K562 (cell line): Measurements from ENCODE around the gene NOPCHAP1. TPM values are rescaled to one million over a fixed set of nuclear protein-coding genes. Genes with fewer than 3 reads are reported as not detected.
A peak's percentile ranks its signal among the peaks of the same experiment; 100 is the strongest.

Source experiments
- ATAC-seq: fragments of 200-7000 bp; cut with Tn5 transposase; 3 replicates; pipeline ENCODE4 v1.9.1; 2020; ENCODE audit warnings: moderate library complexity
- BruUV-seq: library from RNA; stranded (reverse); fragments of 400-500 nt; replicated peaks from 2 replicates; lab custom pipeline; 2021; lab: Mats Ljungman, UMichigan
- CTCF ChIA-PET: fragments of 300-600 bp; formaldehyde crosslinking; extraction: SDS; loops from one replicate; lab custom pipeline; 2021; ENCODE audit warnings: low intra/inter-chr PET ratio; lab: Yijun Ruan, JAX
- POLR2A ChIA-PET: fragments of 300-600, 350-650 bp; sonication (Branson Sonifier 250); formaldehyde crosslinking; extraction: SDS; loops from one replicate; lab custom pipeline; 2021; ENCODE audit warnings: antibody characterized with exemption, inconsistent platforms; lab: Yijun Ruan, JAX
- DNase-seq, 4 experiments: peaks; one replicate each; pipeline versions ENCODE4 v3.0.0 to v3.0.0-alpha.2; 2011 to 2018; ENCODE audit warnings: low spot score in 3 of 4, mixed read lengths in 3 of 4; ENCODE audit errors: extremely low read depth in 1 of 4
- FAIRE-seq: peaks from 2 replicates; lab custom pipeline; 2011; peaks lifted over from hg19 to GRCh38; lab: Jason Lieb, UNC
- H2AFZ ChIP-seq: 2 replicates; pipeline ENCODE4 v1.6.0; 2011; ENCODE audit warnings: low read depth, low read length, control low read depth, inconsistent platforms
- H3K27ac ChIP-seq: fragments of 200-600 bp; 3 replicates; pipeline ENCODE4 v1.8.0; 2011; ENCODE audit warnings: low read depth, mild to moderate bottlenecking, control low read depth, inconsistent platforms, low read length, moderate library complexity, mixed read lengths; ENCODE audit errors: extremely low read depth
- H3K27me3 ChIP-seq, 2 experiments: fragments of 300-600 bp in 1 of 2; 2 replicates in 1 of 2; 3 replicates in 1 of 2; pipeline versions ENCODE4 v1.6.0 to v1.8.0; 2011; ENCODE audit warnings: inconsistent platforms in 2 of 2, low read length in 2 of 2, mild to moderate bottlenecking in 1 of 2, mixed read lengths in 1 of 2, moderate library complexity in 1 of 2; ENCODE audit not compliant: control insufficient read depth in 2 of 2, insufficient read depth in 2 of 2
- H3K36me3 ChIP-seq: fragments of 300-600 bp; 3 replicates; pipeline ENCODE4 v1.8.0; 2011; ENCODE audit warnings: mild to moderate bottlenecking, low read length, inconsistent platforms; ENCODE audit not compliant: control insufficient read depth, insufficient read depth
- H3K4me1 ChIP-seq, 2 experiments: fragments of 200-600 bp in 1 of 2; replicated peaks in 1 of 2; 2 replicates in 1 of 2; 3 replicates in 1 of 2; pipeline versions ENCODE4 v1.5.1 to v1.8.0; 2011; ENCODE audit warnings: inconsistent platforms in 2 of 2, low read length in 2 of 2, mild to moderate bottlenecking in 1 of 2, mixed read lengths in 1 of 2, moderate library complexity in 1 of 2; ENCODE audit not compliant: control insufficient read depth in 2 of 2, insufficient read depth in 2 of 2
- H3K4me2 ChIP-seq: 2 replicates; pipeline ENCODE4 v1.6.1; 2011; ENCODE audit warnings: low read length, control low read depth, inconsistent platforms, mixed read lengths; ENCODE audit not compliant: insufficient read depth
- H3K4me3 ChIP-seq: fragments of 200-600 bp; sonication (generic), shearing (Covaris generic); 2 replicates; pipeline ENCODE4 v1.5.1; 2016; ENCODE audit warnings: control low read depth, inconsistent platforms
- H3K79me2 ChIP-seq: fragments of 200-600 bp; 3 replicates; pipeline ENCODE4 v1.8.0; 2011; ENCODE audit warnings: low read length, inconsistent platforms; ENCODE audit not compliant: control insufficient read depth, insufficient read depth
- H3K9ac ChIP-seq, 2 experiments: 2 replicates each; pipeline versions ENCODE4 v1.6.0 to v1.6.1; 2011; ENCODE audit warnings: low read depth in 2 of 2, low read length in 2 of 2, control low read depth in 1 of 2, inconsistent platforms in 1 of 2, mild to moderate bottlenecking in 1 of 2, mixed read lengths in 1 of 2; ENCODE audit not compliant: insufficient read depth in 1 of 2
- H3K9me1 ChIP-seq: one replicate; pipeline ENCODE4 v1.6.0; 2011; ENCODE audit warnings: inconsistent platforms, mild to moderate bottlenecking, low read length, moderate library complexity; ENCODE audit not compliant: control insufficient read depth, insufficient read depth
- H3K9me3 ChIP-seq: replicated peaks from 2 replicates; pipeline ENCODE4 v1.5.1; 2011; ENCODE audit warnings: low read depth, low read length, inconsistent platforms; ENCODE audit not compliant: control insufficient read depth, insufficient read depth
- H4K20me1 ChIP-seq: replicated peaks from 2 replicates; pipeline ENCODE4 v1.6.1; 2011; ENCODE audit warnings: low read length, inconsistent platforms, mixed read lengths; ENCODE audit not compliant: control insufficient read depth, insufficient read depth
- CBX2 ChIP-seq: fragments of 200-600 bp; sonication (generic); IDR thresholded peaks from one replicate; pipeline ENCODE4 v1.6.1; 2012; ENCODE audit warnings: mild to moderate bottlenecking, low read length, inconsistent platforms; ENCODE audit not compliant: insufficient read depth, poor library complexity, severe bottlenecking
- RBM17 ChIP-seq: fragments of 200-400 bp; formaldehyde crosslinking; IDR thresholded peaks from 2 replicates; pipeline ENCODE4 v1.6.1; 2017; ENCODE audit warnings: low read depth, mild to moderate bottlenecking, low read length, borderline replicate concordance
- SPI1 ChIP-seq: IDR thresholded peaks from 2 replicates; pipeline ENCODE4 v1.6.1; 2011; ENCODE audit warnings: low read depth, low read length, control low read depth, borderline replicate concordance
- TCF3 ChIP-seq: sonication (generic); formaldehyde crosslinking; IDR thresholded peaks from 2 replicates; pipeline ENCODE4 v1.4.0; 2020; ENCODE audit warnings: mild to moderate bottlenecking, missing genetic modification reagents
- ZBTB11 ChIP-seq, 3 experiments: fragments of 200-800 bp in 1 of 3; fragments of 250-450 bp in 1 of 3; fragments of 450-650 bp in 1 of 3; sonication (Bioruptor Pico) in 1 of 3; sonication (Bioruptor generic) in 1 of 3; formaldehyde crosslinking in 1 of 3; IDR thresholded peaks; 2 replicates each; pipeline versions ENCODE4 v1.6.1 to v1.8.0; 2016 to 2022; ENCODE audit warnings: mild to moderate bottlenecking in 2 of 3, missing genetic modification characterization in 2 of 3, missing compliant biosample characterization in 1 of 3, moderate library complexity in 1 of 3
- WGBS: fragments of 100-300 bp; shearing (Covaris generic); methylation state at CpG from one replicate; pipeline ENCODE4 v1.1.6; 2016; ENCODE audit warnings: low coverage, mixed read lengths; ENCODE audit not compliant: insufficient coverage; ENCODE audit errors: missing lambda C conversion rate; 5-methylcytosine and 5-hydroxymethylcytosine counted together
- in situ Hi-C: fragments of 300-500 bp; cut with MboI; formaldehyde crosslinking; loops from 4 replicates; pipeline ENCODE4 v1.15.0; 2018; ENCODE audit warnings: inconsistent platforms, mixed read lengths
- intact Hi-C: fragments of 100-400 bp; cut with micrococcal nuclease; formaldehyde crosslinking; loops from 2 replicates; pipeline ENCODE4 v1.14.2; 2022
- polyA plus RNA-seq, 8 experiments: library from polyadenylated mRNA; depleted of rRNA in 4 of 8; stranded (reverse) in 5 of 8; unstranded in 3 of 8; fragments of >200 nt; fragmentation: Nextera tagmentation in 2 of 8; fragmentation: Illumina TruSeq in 1 of 8; extraction: Ambion mirVana in 2 of 8; extraction: Trizol in 1 of 8; gene quantifications; 2 replicates each; pipeline versions ENCODE4 v1.2.1 to v1.2.3, GENCODE V29; 2011 to 2014; ENCODE audit warnings: inconsistent platforms in 1 of 8, missing spikeins in 1 of 8
- total RNA-seq, 7 experiments: library from RNA; depleted of rRNA in 6 of 7; stranded (reverse); fragments of >200 nt in 6 of 7; fragmentation: Illumina TruSeq in 2 of 7; extraction: Trizol in 2 of 7; gene quantifications; 2 replicates each; pipeline versions ENCODE4 v1.2.1 to v1.2.3, GENCODE V29; 2011 to 2021; ENCODE audit warnings: low replicate concordance in 1 of 7
- TF ChIP-seq, protein P1 (sequence below): sonication (generic); formaldehyde crosslinking; IDR thresholded peaks from 2 replicates; pipeline ENCODE4 v1.8.0; 2022; ENCODE audit warnings: mild to moderate bottlenecking, missing genetic modification reagents

Gene NOPCHAP1
- total and polyA plus RNA-seq, 9 of the 15 experiments (the other 6 are each of a cell fraction or from before 2014, with no cell fraction given) = 19.4 to 108 (median 33.4) TPM

- H3K9ac ChIP-seq = peak overlapping the region in 1 of 2 experiments; percentile 90; a peak in 3 of 4 replicates
- ChIA-PET POLR2A (no interaction called here), CTCF (no interaction called here)
- DNase-seq (no peak), FAIRE-seq (no peak), ATAC-seq (no peak)
- intact Hi-C loops (loop anchor here (10.0 kb wide), 1 partner anchor 572 kb away; no protein-coding TSS in a partner anchor), in situ Hi-C loops (no loop called here)
- H3K36me3 ChIP-seq = no peaks in the 10 kb centered on the region
- H3K4me3 ChIP-seq = peak overlapping the region; percentile 48; the same call in 1 of the 2 replicates
- H3K27me3 ChIP-seq = peaks cover 17 to 27% of the 10 kb centered on the region in 2 experiments
- H3K4me2 ChIP-seq = peak overlapping the region; percentile 40
- no peaks in the 10 kb centered on the region for H3K79me2 ChIP-seq
- WGBS = 15% methylated on average over 13 of the region's 13 CpGs
- H3K27ac ChIP-seq = no peak overlapping the region
- H4K20me1 ChIP-seq = no peaks in the 10 kb centered on the region
- BruUV-seq = no TSS peak
- H3K4me1 ChIP-seq = peaks cover 18% of the 10 kb centered on the region in 2 experiments; a peak in 4 of 5 replicates
- no peaks in the 10 kb centered on the region for H3K9me1 ChIP-seq
- no peaks in the 10 kb centered on the region for H3K9me3 ChIP-seq
- H2AFZ ChIP-seq = peak overlapping the region; percentile 89
- no peak for TF ChIP-seq TCF3 (CRISPR knock-in tag)
- TF ChIP-seq CBX2 = peak; percentile 72
- no peak for TF ChIP-seq RBM17
- TF ChIP-seq, protein P1, sequence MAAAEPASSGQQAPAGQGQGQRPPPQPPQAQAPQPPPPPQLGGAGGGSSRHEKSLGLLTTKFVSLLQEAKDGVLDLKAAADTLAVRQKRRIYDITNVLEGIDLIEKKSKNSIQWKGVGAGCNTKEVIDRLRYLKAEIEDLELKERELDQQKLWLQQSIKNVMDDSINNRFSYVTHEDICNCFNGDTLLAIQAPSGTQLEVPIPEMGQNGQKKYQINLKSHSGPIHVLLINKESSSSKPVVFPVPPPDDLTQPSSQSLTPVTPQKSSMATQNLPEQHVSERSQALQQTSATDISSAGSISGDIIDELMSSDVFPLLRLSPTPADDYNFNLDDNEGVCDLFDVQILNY (CRISPR knock-in tag) = no peak
- peak; percentile 27; the same call in 1 of the 2 replicates for TF ChIP-seq SPI1
- 0 out of 6 replicates have a peak, but pooled peaks of 1 of the 3 experiments have one; percentile 2 for TF ChIP-seq ZBTB11 (CRISPR knock-in tag; IDR thresholded peaks at IDR 0.05)
Observed at GRCh38 chr12:104956870-104957718, 29.0 kb upstream of the NOPCHAP1 start.
